ENCODE results near the gene ZNF600. TPM values are rescaled to one million over a fixed set of nuclear protein-coding genes. Genes with fewer than 3 reads are reported as not detected.
A peak's percentile ranks its signal among the peaks of the same experiment; 100 is the strongest.
"Not testable (repeated sequence)": the region's sequence is repeated elsewhere in the genome, so short reads cannot be mapped to it uniquely, and the experiment has no call there.

The ZNF600 gene
- total RNA-seq, 1 experiment from 2014 or later: 35.3 TPM

DNA sequence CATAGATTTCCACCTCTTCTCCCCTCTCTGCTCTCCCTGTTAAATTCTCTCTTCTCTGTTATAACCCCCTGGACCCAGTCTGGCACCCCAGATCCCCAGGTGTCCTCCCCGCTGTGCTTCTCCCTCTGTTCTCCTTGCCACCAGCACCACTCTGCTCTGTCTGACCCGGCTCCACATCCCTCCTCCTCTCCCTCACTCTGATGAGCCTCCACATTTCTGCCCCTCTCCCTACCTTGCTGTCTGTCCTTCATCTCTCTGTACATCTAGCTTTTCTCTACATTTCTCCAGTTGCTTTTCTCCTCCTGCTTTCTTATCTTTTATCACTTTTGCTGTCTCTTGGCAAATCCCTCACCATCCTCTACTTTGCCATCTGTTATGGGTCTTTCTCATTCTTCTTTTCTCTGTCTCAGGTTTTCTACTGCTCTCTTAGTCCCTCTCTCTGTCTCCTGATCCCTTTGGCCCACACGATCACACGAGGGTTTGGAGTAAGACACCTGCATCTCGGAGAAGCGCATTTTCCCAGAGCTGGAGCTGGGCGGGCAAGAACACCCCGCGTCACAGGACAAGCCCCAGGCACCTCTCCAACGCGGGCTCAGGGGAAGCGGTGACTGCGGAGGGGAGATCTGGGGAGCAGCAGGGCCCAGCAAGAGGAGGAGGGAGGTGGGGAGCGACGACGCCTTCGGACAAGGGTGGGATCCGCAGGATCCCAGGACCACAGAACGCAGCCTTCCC is 34.0 kb upstream of the ZNF600 start:
- not testable (repeated sequence) for H3K4me1 ChIP-seq (ENCODE audit: low read length); H4K20me1 ChIP-seq (ENCODE audit: insufficient read depth, low read depth, low read length); H3K9me3 ChIP-seq (ENCODE audit: low read length); H3K27ac ChIP-seq (ENCODE audit: low read length); H2AFZ ChIP-seq (ENCODE audit: low read length); H3K9me2 ChIP-seq (replicated peaks; ENCODE audit: insufficient read depth, low read length); H3K27me3 ChIP-seq (ENCODE audit: low read length)
- Histone ChIP-seq H3K79me2 (ENCODE audit: low read length) (peaks cover 33% of the 10 kb centered on the region), H3K4me3 (ENCODE audit: low read length) (peak overlapping the region; percentile 74), H3K9ac (ENCODE audit: low read length) (peak overlapping the region; percentile 75), H3K4me2 (ENCODE audit: low read depth, low read length, poor library complexity, severe bottlenecking) (peak overlapping the region; percentile 80), H3K36me3 (ENCODE audit: insufficient read depth, low read length) (peaks cover 22% of the 10 kb centered on the region)
- peak; percentile 80 for DNase-seq

- no peaks in the 10 kb centered on the region for H3K4me1 ChIP-seq (ENCODE audit: low read length)
- DNase-seq: no peak
- no peak overlapping the region for H3K4me3 ChIP-seq (ENCODE audit: low read length)
- no peaks in the 10 kb centered on the region for H3K9me2 ChIP-seq (replicated peaks; ENCODE audit: insufficient read depth, low read length)
- no peak overlapping the region for H2AFZ ChIP-seq (ENCODE audit: low read length)
- no peaks in the 10 kb centered on the region for H4K20me1 ChIP-seq (ENCODE audit: insufficient read depth, low read depth, low read length)
- H3K27ac ChIP-seq (ENCODE audit: low read length): no peak overlapping the region
- no peaks in the 10 kb centered on the region for H3K27me3 ChIP-seq (ENCODE audit: low read length)
- H3K36me3 ChIP-seq (ENCODE audit: insufficient read depth, low read length): peaks cover 69% of the 10 kb centered on the region
- peaks cover 21% of the 10 kb centered on the region for H3K9me3 ChIP-seq (ENCODE audit: low read length)
- H3K4me2 ChIP-seq (ENCODE audit: low read depth, low read length, poor library complexity, severe bottlenecking): no peak overlapping the region
- H3K9ac ChIP-seq (ENCODE audit: low read length): no peak overlapping the region
- 0 out of 2 replicates have a peak, but pooled peaks cover 5% of the 10 kb centered on the region for H3K79me2 ChIP-seq (ENCODE audit: low read length)
Measured at GRCh38 chr19:52809801-52810200, 23.2 kb upstream of the ZNF600 start.

DNA sequence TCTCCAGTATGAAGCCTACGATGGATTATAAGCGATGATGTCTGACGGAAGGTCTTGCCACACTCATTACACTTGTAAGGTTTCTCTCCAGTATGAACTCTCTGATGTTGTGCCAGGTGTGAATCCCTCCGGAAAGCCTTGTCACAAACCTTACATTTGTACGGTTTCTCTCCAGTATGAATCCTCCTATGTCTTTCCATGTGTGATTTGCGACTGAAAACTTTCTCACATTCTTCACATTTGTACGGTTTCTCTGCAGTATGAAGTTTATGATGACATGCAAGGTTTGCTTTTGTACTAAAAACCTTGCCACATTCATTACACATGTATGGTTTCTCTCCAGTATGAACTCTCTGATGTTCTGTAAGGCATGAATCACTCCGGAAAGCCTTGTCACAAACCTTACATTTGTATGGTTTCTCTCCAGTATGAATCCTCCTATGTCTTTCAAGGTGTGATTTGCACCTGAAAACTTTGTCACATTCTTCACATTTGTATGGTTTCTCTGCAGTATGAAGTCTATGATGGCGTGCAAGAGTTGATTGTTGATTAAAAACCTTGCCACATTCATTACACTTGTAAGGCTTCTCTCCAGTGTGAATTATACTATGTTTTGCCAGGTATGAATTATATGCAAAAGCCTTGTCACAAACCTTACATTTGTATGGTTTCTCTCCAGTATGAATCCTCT is 13.5 kb upstream of the ZNF600 start:
- H3K79me2 ChIP-seq (ENCODE audit: low read length); H3K4me3 ChIP-seq (ENCODE audit: low read length); H4K20me1 ChIP-seq (ENCODE audit: insufficient read depth, low read depth, low read length); H3K27ac ChIP-seq (ENCODE audit: low read length); H3K9ac ChIP-seq (ENCODE audit: low read length); H3K27me3 ChIP-seq (ENCODE audit: low read length); DNase-seq; H2AFZ ChIP-seq (ENCODE audit: low read length); H3K4me1 ChIP-seq (ENCODE audit: low read length); H3K9me2 ChIP-seq (replicated peaks; ENCODE audit: insufficient read depth, low read length); H3K4me2 ChIP-seq (ENCODE audit: low read depth, low read length, poor library complexity, severe bottlenecking): not testable (repeated sequence)
- Histone ChIP-seq H3K9me3 (ENCODE audit: low read length) (peaks cover 66% of the 10 kb centered on the region), H3K36me3 (ENCODE audit: insufficient read depth, low read length) (peaks cover 85% of the 10 kb centered on the region)

DNA sequence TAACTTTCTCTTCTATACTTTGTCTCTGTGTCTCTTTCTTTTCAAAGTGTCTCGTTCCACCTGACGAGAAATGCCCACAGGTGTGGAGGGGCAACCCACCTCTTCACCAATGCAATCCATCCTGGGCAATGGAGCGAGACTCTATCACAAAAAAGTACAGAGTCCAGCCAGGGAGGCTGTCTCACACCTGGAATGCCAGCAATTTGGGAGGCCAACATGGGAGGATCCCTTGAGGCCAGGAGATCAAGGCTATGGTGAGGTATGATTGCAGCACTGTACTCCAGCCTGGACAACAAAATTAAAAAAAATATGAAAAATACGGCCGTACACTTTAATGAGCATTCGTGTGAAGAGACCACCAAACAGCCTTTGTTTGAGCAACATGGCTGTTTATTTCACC is 2.8 kb upstream of the ZNF600 start:
- Histone ChIP-seq H4K20me1 (ENCODE audit: insufficient read depth, low read depth, low read length) (no peaks in the 10 kb centered on the region), H3K4me2 (ENCODE audit: low read depth, low read length, poor library complexity, severe bottlenecking) (no peak overlapping the region), H2AFZ (ENCODE audit: low read length) (no peak overlapping the region), H3K4me1 (ENCODE audit: low read length) (peaks cover 22% of the 10 kb centered on the region), H3K36me3 (ENCODE audit: insufficient read depth, low read length) (no peaks in the 10 kb centered on the region), H3K27ac (ENCODE audit: low read length) (no peak overlapping the region), H3K9ac (ENCODE audit: low read length) (no peak overlapping the region), H3K9me3 (ENCODE audit: low read length) (no peaks in the 10 kb centered on the region), H3K27me3 (ENCODE audit: low read length) (no peaks in the 10 kb centered on the region), H3K79me2 (ENCODE audit: low read length) (peaks cover 21% of the 10 kb centered on the region), H3K9me2 (replicated peaks; ENCODE audit: insufficient read depth, low read length) (no peaks in the 10 kb centered on the region), H3K4me3 (ENCODE audit: low read length) (no peak overlapping the region)
- DNase-seq: no peak

DNA sequence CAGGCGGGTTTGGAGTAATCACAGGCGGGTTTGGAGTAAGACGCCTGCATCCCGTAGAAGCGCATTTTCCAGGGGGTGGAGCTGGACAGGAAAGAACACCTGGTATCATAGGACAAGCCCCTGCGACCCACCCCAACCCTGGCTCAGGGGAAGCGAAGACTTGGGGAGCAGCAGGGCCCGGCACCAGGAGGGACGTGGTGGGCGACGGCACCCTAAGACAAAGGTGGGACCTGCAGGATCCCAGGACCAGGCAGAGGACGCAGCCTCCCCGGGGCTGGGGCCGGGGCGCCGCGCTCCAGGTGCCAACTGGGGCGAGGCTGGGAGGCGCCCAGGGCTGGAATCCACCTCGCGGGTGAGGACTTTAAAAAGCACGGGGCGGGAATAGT is 520 bp downstream of the ZNF600 start:
- Histone ChIP-seq H3K27ac (ENCODE audit: low read length) (peak overlapping the region; percentile 13; the same call in 1 of the 2 replicates), H3K4me1 (ENCODE audit: low read length) (peaks cover 23% of the 10 kb centered on the region), H3K9me3 (ENCODE audit: low read length) (no peaks in the 10 kb centered on the region), H3K36me3 (ENCODE audit: insufficient read depth, low read length) (peaks cover 12% of the 10 kb centered on the region), H4K20me1 (ENCODE audit: insufficient read depth, low read depth, low read length) (no peaks in the 10 kb centered on the region), H3K9ac (ENCODE audit: low read length) (peak overlapping the region; percentile 86), H3K9me2 (replicated peaks; ENCODE audit: insufficient read depth, low read length) (no peaks in the 10 kb centered on the region), H3K27me3 (ENCODE audit: low read length) (no peaks in the 10 kb centered on the region), H3K4me2 (ENCODE audit: low read depth, low read length, poor library complexity, severe bottlenecking) (peak overlapping the region; percentile 99), H3K79me2 (ENCODE audit: low read length) (peaks cover 50% of the 10 kb centered on the region), H3K4me3 (ENCODE audit: low read length) (peak overlapping the region; percentile 96), H2AFZ (ENCODE audit: low read length) (peak overlapping the region; percentile 82)
- DNase-seq: peak; percentile 64

DNA sequence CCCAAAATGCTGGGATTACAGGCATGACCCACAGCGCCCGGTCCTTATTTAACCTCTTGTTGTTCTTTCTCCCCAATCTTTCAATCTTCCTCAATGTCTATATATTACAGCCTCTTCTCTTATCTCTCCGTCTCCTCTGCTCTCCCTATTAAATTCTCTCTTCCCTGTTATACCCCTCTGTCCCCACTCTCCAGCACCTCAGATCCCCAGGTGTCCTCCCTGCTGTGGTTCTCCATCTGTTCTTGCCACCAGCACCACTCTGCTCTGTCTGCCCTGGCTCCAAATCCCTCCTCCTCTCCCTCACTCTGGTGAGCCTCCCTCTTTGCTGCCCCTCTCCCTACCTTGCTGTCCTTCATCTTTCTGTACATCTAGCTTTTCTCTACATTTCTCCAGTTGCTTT is 1.1 kb downstream of the ZNF600 start:
- peaks cover 54% of the 10 kb centered on the region for H3K79me2 ChIP-seq (ENCODE audit: low read length)
- H4K20me1 ChIP-seq (ENCODE audit: insufficient read depth, low read depth, low read length): no peaks in the 10 kb centered on the region
- peaks cover 17% of the 10 kb centered on the region for H3K36me3 ChIP-seq (ENCODE audit: insufficient read depth, low read length)
- H2AFZ ChIP-seq (ENCODE audit: low read length): no peak overlapping the region
- H3K9me2 ChIP-seq (replicated peaks; ENCODE audit: insufficient read depth, low read length): no peaks in the 10 kb centered on the region
- H3K4me1 ChIP-seq (ENCODE audit: low read length): peaks cover 23% of the 10 kb centered on the region
- no peak for DNase-seq
- peak overlapping the region; percentile 13; the same call in 1 of the 2 replicates for H3K27ac ChIP-seq (ENCODE audit: low read length)
- H3K4me3 ChIP-seq (ENCODE audit: low read length): peak overlapping the region; percentile 96
- H3K9me3 ChIP-seq (ENCODE audit: low read length): no peaks in the 10 kb centered on the region
- H3K4me2 ChIP-seq (ENCODE audit: low read depth, low read length, poor library complexity, severe bottlenecking): peak overlapping the region; percentile 99
- peak overlapping the region; percentile 86 for H3K9ac ChIP-seq (ENCODE audit: low read length)
- H3K27me3 ChIP-seq (ENCODE audit: low read length): no peaks in the 10 kb centered on the region

- not testable (repeated sequence) for H3K9ac ChIP-seq (ENCODE audit: low read length); H3K4me2 ChIP-seq (ENCODE audit: low read depth, low read length, poor library complexity, severe bottlenecking); DNase-seq; H3K27me3 ChIP-seq (ENCODE audit: low read length); H4K20me1 ChIP-seq (ENCODE audit: insufficient read depth, low read depth, low read length); H3K4me3 ChIP-seq (ENCODE audit: low read length); H3K9me3 ChIP-seq (ENCODE audit: low read length); H3K9me2 ChIP-seq (replicated peaks; ENCODE audit: insufficient read depth, low read length); H2AFZ ChIP-seq (ENCODE audit: low read length); H3K27ac ChIP-seq (ENCODE audit: low read length)
- H3K79me2 ChIP-seq (ENCODE audit: low read length): peaks cover 54% of the 10 kb centered on the region
- peaks cover 23% of the 10 kb centered on the region for H3K4me1 ChIP-seq (ENCODE audit: low read length)
- peaks cover 36% of the 10 kb centered on the region for H3K36me3 ChIP-seq (ENCODE audit: insufficient read depth, low read length)
Measured at GRCh38 chr19:52782864-52783263, 3.7 kb downstream of the ZNF600 start.

- Histone ChIP-seq H4K20me1 (ENCODE audit: insufficient read depth, low read depth, low read length) (no peaks in the 10 kb centered on the region), H2AFZ (ENCODE audit: low read length) (no peak overlapping the region), H3K9me3 (ENCODE audit: low read length) (0 out of 2 replicates have a peak, but pooled peaks cover 2% of the 10 kb centered on the region), H3K79me2 (ENCODE audit: low read length) (peaks cover 26% of the 10 kb centered on the region), H3K36me3 (ENCODE audit: insufficient read depth, low read length) (peaks cover 60% of the 10 kb centered on the region), H3K27ac (ENCODE audit: low read length) (no peak overlapping the region), H3K4me3 (ENCODE audit: low read length) (no peak overlapping the region), H3K27me3 (ENCODE audit: low read length) (no peaks in the 10 kb centered on the region), H3K4me1 (ENCODE audit: low read length) (no peaks in the 10 kb centered on the region), H3K4me2 (ENCODE audit: low read depth, low read length, poor library complexity, severe bottlenecking) (no peak overlapping the region), H3K9ac (ENCODE audit: low read length) (no peak overlapping the region), H3K9me2 (replicated peaks; ENCODE audit: insufficient read depth, low read length) (no peaks in the 10 kb centered on the region)
- no peak for DNase-seq
Measured at GRCh38 chr19:52778811-52779210, 7.8 kb downstream of the ZNF600 start.

Measured in Karpas-422 (cell line).